ENCODE measurements around the gene AP1S3. TPM values are rescaled to one million over a fixed set of nuclear protein-coding genes. Genes with fewer than 3 reads are reported as not detected.
A peak's percentile ranks its signal among the peaks of the same experiment; 100 is the strongest.

The AP1S3 gene
- total RNA-seq, 1 donor from 2014 or later = 18.0 TPM

DNA sequence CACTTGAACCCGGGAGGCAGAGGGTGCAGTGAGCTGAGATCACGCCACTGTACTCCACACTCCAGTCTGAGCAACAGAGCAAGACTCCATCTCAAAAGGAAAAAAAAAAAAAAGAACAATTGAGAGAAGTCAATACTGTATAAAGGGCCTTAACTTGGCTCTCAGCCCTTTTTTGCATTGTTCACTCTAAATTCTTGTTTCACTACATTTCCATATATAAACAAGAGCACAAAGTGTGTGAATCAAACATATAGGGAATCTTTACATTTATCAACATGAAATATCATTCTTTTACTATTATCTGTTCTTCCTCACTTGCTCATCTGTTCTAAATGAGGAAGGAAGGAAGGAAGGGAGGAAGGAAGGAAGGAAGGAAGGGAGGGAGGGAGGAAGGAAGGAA, 90.8 kb downstream of the AP1S3 start:
- Mint-ChIP-seq H3K9me3 (no peaks in the 10 kb centered on the region), H3K4me1 (peaks cover 57% of the 10 kb centered on the region), H3K4me3 (no peak overlapping the region), H3K27ac (peak overlapping the region; percentile 25), H3K36me3 (no peaks in the 10 kb centered on the region), H3K27me3 (ENCODE audit: low read depth) (no peaks in the 10 kb centered on the region)
- no peak for DNase-seq (ENCODE audit: low spot score in 2 of 2, unreplicated experiment in 2 of 2)
- TF ChIP-seq, protein P1, sequence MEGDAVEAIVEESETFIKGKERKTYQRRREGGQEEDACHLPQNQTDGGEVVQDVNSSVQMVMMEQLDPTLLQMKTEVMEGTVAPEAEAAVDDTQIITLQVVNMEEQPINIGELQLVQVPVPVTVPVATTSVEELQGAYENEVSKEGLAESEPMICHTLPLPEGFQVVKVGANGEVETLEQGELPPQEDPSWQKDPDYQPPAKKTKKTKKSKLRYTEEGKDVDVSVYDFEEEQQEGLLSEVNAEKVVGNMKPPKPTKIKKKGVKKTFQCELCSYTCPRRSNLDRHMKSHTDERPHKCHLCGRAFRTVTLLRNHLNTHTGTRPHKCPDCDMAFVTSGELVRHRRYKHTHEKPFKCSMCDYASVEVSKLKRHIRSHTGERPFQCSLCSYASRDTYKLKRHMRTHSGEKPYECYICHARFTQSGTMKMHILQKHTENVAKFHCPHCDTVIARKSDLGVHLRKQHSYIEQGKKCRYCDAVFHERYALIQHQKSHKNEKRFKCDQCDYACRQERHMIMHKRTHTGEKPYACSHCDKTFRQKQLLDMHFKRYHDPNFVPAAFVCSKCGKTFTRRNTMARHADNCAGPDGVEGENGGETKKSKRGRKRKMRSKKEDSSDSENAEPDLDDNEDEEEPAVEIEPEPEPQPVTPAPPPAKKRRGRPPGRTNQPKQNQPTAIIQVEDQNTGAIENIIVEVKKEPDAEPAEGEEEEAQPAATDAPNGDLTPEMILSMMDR (IDR thresholded peaks at IDR 0.05; ENCODE audit: unreplicated experiment) = no peak

DNA sequence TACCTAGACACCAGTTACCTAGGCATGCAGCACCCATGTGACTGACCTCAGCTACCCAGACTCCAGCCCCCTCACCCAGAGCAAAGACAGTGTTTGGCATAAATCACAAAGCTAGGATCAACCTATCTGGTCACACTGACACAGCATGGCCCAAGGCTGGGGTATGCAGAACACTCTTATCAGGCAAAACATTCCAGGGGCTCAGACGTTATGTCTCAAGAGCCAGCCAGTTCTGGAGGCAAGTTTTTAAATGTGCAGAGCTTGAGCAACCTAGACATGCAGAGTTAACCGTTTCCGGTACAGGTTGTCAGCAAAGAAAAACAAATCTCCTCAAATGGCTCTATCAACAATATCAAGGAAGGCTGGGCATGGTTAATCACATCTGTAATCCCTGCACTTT, 92.8 kb downstream of the AP1S3 start:
- no peaks in the 10 kb centered on the region for H3K36me3 Mint-ChIP-seq
- TF ChIP-seq, protein P1 (IDR thresholded peaks at IDR 0.05; ENCODE audit: unreplicated experiment) = no peak
- DNase-seq (ENCODE audit: low spot score in 2 of 2, unreplicated experiment in 2 of 2) = no peak
- no peaks in the 10 kb centered on the region for H3K9me3 Mint-ChIP-seq
- no peaks in the 10 kb centered on the region for H3K27me3 Mint-ChIP-seq (ENCODE audit: low read depth)
- H3K4me3 Mint-ChIP-seq = no peak overlapping the region
- peak overlapping the region; percentile 96 for H3K27ac Mint-ChIP-seq
- H3K4me1 Mint-ChIP-seq = peaks cover 56% of the 10 kb centered on the region

DNA sequence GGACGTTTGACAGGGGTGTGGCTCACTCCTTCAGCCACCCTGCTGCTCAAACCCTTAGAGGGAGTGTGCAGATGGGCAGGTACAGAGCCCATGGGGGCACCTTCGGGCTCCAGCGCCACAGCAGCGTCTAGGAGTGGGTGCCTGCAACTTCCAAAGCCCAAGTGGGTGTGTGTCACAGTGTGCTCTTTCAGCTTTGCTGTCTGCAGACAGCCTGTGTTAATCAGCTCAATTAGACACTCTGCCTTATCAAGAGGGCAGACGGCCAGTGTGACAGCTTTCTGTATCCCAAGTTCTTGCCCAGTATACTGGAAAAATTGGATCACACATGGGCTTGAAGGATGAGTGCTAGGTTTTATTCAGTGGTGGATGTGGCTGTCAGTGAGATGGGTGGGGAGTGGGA, 96.7 kb downstream of the AP1S3 start:
- Mint-ChIP-seq H3K4me3 (no peak overlapping the region), H3K4me1 (peaks cover 52% of the 10 kb centered on the region), H3K27ac (no peak overlapping the region), H3K36me3 (no peaks in the 10 kb centered on the region), H3K27me3 (ENCODE audit: low read depth) (no peaks in the 10 kb centered on the region), H3K9me3 (peaks cover 5% of the 10 kb centered on the region)
- DNase-seq (ENCODE audit: low spot score in 2 of 2, unreplicated experiment in 2 of 2) = no peak
- TF ChIP-seq, protein P1 (IDR thresholded peaks at IDR 0.05; ENCODE audit: unreplicated experiment) = no peak

DNA sequence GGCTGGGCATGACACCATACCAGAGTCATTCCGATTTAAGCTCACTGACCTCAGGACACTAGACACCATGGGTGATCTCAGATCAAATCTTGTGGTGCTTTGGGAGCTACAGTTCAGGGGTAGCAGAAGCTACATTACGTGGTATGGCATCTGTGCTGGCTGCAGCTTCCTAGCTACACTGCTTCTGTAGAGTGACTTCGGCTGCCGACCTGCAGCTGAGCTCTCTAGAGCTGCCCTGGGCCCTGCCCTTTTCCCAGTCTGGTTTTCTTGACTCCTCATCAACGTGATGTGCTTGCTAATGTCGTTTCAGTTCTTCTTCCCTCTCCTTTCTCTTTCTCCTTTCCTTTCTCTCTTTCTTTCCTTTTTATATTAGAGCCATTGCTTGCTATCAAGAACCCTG, 100.2 kb downstream of the AP1S3 start:
- Mint-ChIP-seq H3K4me1 (peaks cover 27% of the 10 kb centered on the region), H3K9me3 (peaks cover 10% of the 10 kb centered on the region), H3K4me3 (no peak overlapping the region), H3K27me3 (ENCODE audit: low read depth) (no peaks in the 10 kb centered on the region), H3K36me3 (peaks cover 3% of the 10 kb centered on the region), H3K27ac (peak overlapping the region; percentile 65)
- TF ChIP-seq, protein P1 (IDR thresholded peaks at IDR 0.05; ENCODE audit: unreplicated experiment) = no peak
- DNase-seq (ENCODE audit: low spot score in 2 of 2, unreplicated experiment in 2 of 2) = no peak

DNA sequence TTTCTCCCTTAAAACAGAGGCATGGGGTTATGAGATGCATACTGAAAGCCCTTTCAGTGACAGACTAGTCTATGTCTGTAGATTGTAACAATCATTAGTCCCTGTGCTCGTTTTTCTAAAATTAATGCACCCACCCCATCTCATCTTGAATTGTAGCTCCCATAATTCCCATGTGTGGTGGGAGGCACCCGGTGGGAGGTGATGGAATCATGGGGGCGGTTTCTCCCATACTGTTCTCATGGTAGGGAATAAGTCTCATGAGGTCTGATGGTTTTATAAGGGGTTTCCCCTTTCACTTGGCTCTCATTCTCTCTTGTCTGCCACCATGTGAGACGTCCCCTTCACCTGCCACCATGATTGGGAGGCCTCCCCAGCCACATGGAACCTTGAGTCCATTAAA, 100.9 kb downstream of the AP1S3 start:
- H3K27me3 Mint-ChIP-seq (ENCODE audit: low read depth) = no peaks in the 10 kb centered on the region
- TF ChIP-seq, protein P1 (IDR thresholded peaks at IDR 0.05; ENCODE audit: unreplicated experiment) = no peak
- H3K27ac Mint-ChIP-seq = peak overlapping the region; percentile 65
- DNase-seq (ENCODE audit: low spot score in 2 of 2, unreplicated experiment in 2 of 2) = no peak
- peaks cover 3% of the 10 kb centered on the region for H3K36me3 Mint-ChIP-seq
- no peak overlapping the region for H3K4me3 Mint-ChIP-seq
- H3K4me1 Mint-ChIP-seq = peaks cover 20% of the 10 kb centered on the region
- peaks cover 10% of the 10 kb centered on the region for H3K9me3 Mint-ChIP-seq

DNA sequence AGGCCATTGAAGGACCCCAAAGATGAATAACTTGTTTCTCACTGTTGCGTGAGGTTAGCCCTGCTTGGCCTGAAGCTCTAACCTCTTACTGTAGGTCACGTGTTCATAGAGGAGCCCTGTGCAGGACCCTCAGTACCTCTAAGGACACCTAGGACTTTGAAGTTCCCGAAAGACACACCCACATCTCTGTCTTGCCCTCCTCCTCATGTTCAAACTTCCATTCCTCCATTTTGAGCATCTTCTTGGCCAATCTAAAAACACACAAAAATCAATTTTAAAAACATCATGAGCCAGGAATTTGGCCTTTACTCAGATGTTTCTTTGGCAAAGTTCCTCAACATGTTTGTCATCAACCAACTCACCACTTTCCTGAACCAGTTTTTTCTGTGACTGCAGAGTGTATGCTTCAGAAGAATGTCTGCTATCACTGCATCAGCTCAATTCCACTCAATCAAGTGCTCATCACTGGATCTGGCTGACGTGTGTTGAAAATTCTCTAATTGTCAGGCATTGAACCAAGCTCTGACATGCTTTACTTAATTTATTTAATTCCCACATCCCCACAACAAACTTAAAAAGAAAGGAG, 101.6 kb downstream of the AP1S3 start:
- Mint-ChIP-seq H3K27ac (peak overlapping the region; percentile 82), H3K27me3 (ENCODE audit: low read depth) (no peaks in the 10 kb centered on the region), H3K36me3 (peaks cover 3% of the 10 kb centered on the region), H3K4me3 (no peak overlapping the region), H3K4me1 (peaks cover 19% of the 10 kb centered on the region), H3K9me3 (peaks cover 10% of the 10 kb centered on the region)
- TF ChIP-seq, protein P1 (IDR thresholded peaks at IDR 0.05; ENCODE audit: unreplicated experiment) = no peak
- no peak for DNase-seq (ENCODE audit: low spot score in 2 of 2, unreplicated experiment in 2 of 2)
